Neural cell (in vitro differentiated cells): Measurements from ENCODE around the gene NPIPB2.

Source experiments
- EP300 ChIP-seq: fragments of 450-650 bp; conservative IDR thresholded peaks from 2 replicates; pipeline ENCODE4 v1.6.1; 2014; ENCODE audit warnings: antibody characterized with exemption, mild to moderate bottlenecking, moderate library complexity; ENCODE audit not compliant: poor library complexity, severe bottlenecking
- EZH2 ChIP-seq: fragments of 200-600, 300-800 bp; shearing (Covaris generic), sonication (generic); IDR thresholded peaks from 2 replicates; pipeline ENCODE4 v1.6.1; 2014; ENCODE audit warnings: antibody characterized with exemption, low read length, borderline replicate concordance, mild to moderate bottlenecking; ENCODE audit not compliant: insufficient read depth, poor library complexity, severe bottlenecking
- MXI1 ChIP-seq: fragments of 450-650 bp; conservative IDR thresholded peaks from 2 replicates; pipeline ENCODE4 v1.6.1; 2014; ENCODE audit warnings: antibody characterized with exemption, mild to moderate bottlenecking; ENCODE audit not compliant: poor library complexity, severe bottlenecking
- POLR2AphosphoS5 ChIP-seq: IDR thresholded peaks from 2 replicates; pipeline ENCODE4 v1.6.1; 2012

GRCh38 chr16:11968577-11968976 lies 26.7 kb upstream of the NPIPB2 start:
- TF ChIP-seq POLR2AphosphoS5 (no peak), EP300 (no peak), EZH2 (no peak), MXI1 (no peak)
